ENCODE measurements around the gene NUP210L. TPM values are rescaled to one million over a fixed set of nuclear protein-coding genes. Genes with fewer than 3 reads are reported as not detected.
A peak's percentile ranks its signal among the peaks of the same experiment; 100 is the strongest.

NUP210L gene
- total RNA-seq, 2 experiments from 2014 or later: 0.02 to 0.05 TPM

DNA sequence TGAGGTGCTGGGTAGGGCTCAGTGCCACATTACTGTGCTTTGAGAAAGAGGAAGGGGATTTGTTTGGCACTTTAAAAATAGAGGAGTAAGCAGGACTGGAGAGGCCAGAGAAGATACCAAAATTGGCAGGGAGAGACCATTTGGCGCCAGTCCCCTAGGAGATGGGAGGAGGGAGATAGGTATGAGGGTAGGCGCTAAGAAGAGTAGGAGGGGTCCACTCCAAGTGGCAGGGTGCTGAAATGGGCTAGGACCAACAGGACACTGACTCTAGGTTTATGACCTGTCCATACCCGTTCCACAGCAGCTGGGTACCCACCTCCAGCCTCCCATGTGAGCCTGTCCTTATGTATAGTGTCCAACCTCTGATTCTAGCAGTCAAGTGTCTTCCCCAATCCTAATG is 195.4 kb downstream of the NUP210L start:
- Mint-ChIP-seq H3K36me3 (ENCODE audit: low read depth) (peaks cover 7% of the 10 kb centered on the region), H3K4me1 (ENCODE audit: low read depth) (peaks cover 50% of the 10 kb centered on the region), H3K9me3 (no peaks in the 10 kb centered on the region), H3K4me3 (no peak overlapping the region), H3K27me3 (ENCODE audit: low read depth) (no peaks in the 10 kb centered on the region), H3K27ac (peak overlapping the region; percentile 34)
- CTCF ChIA-PET: interaction anchor here (0.6 to 1.3 kb wide), 3 partner anchors 13 to 33 kb away, joined by 3 to 7 read pairs (median 4); partner anchors contain the start of gene DENND4B
- no peak for DNase-seq
- intact Hi-C loops (cut with micrococcal nuclease): loop anchor here (5.0 kb wide), 2 partner anchors 232 to 313 kb away; partner anchors contain the start of genes HAX1 and INTS3

DNA sequence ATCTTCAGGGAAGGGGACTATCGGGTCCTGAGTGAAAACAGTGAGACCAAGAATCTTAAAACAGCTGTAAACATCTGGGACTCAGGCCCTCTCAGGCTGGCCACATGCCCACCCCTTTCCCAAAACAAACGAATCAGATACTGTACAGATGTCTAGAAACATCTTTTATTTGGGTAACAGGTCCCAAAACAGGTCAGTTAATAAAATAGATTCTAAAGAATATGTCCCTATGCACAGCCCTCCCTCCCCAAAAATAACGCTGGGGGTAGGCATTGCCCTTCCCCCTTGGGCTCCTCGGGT is 196.0 kb downstream of the NUP210L start:
- CTCF ChIA-PET: interaction anchor here (1.3 kb wide), 2 partner anchors 12 to 30 kb away, joined by 4 to 7 read pairs; partner anchors contain the start of gene DENND4B
- Mint-ChIP-seq H3K4me1 (ENCODE audit: low read depth) (peaks cover 52% of the 10 kb centered on the region), H3K4me3 (peak overlapping the region; percentile 86), H3K9me3 (no peaks in the 10 kb centered on the region), H3K36me3 (ENCODE audit: low read depth) (peaks cover 11% of the 10 kb centered on the region), H3K27ac (peak overlapping the region; percentile 92), H3K27me3 (ENCODE audit: low read depth) (no peaks in the 10 kb centered on the region)
- intact Hi-C loops (cut with micrococcal nuclease): loop anchor here (1.0 to 5.0 kb wide), 9 partner anchors 8 to 313 kb away; partner anchors contain the start of genes CREB3L4, HAX1, INTS3 and JTB
- DNase-seq: no peak

DNA sequence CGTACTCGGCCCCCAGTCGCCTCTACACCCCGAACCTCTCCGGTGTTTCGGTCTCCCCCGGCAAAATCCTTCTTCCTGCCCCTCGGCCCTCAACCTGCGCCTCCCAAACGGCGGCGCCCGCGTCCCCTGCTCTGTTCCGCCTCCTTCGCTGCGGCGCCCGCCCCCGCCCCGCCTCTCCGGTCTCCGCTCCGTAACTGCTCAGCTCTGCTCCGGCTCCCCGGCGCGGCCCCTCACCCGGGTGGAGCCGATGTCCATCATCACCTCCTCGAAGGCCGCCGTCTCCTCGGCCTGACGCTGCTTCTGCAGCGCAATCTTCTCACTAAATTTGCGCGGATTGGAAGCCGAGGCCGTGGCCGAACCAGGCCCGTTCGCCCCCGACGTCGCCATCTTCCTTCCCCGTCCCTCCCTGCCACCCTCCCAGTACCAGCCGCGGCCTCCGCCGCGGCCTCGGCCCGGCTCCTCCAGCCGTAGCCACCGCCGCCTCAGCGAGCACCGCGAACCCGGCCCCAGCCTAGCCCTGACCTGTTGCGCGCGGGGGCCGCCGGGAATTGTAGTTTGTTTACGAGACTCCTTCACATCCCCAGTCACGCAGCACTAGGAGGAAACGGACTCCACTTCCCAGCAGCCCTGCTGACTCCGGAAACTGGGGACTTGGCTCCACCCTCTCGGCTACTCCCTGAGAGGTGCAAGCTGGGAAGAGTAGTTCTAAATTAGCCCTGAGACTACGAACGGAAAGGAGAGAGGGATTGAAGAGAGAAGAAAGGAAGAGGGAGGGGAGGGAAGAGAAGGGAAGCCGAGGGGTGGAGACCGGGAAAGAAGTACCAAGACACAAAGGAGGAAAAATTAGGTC is 196.5 kb downstream of the NUP210L start, which contains the start of gene CRTC2:
Gene CRTC2 (minus strand): TSS at position 502 of the 850 bp plus-strand sequence. CDS start 115 bp downstream, at position 387.
- Mint-ChIP-seq H3K4me1 (ENCODE audit: low read depth) (peaks cover 53% of the 10 kb centered on the region), H3K4me3 (peak within 1 kb of the TSS; percentile 86), H3K27ac (peak within 1 kb of the TSS; percentile 92), H3K36me3 (ENCODE audit: low read depth) (peaks cover 13% of the 10 kb centered on the region), H3K27me3 (ENCODE audit: low read depth) (no peaks in the 10 kb centered on the region), H3K9me3 (no peaks in the 10 kb centered on the region)
- CTCF ChIA-PET: interaction anchor here (1.3 kb wide), 3 partner anchors 12 to 31 kb away, joined by 4 to 7 read pairs (median 5); partner anchors contain the start of genes DENND4B and RAB13
- intact Hi-C loops (cut with micrococcal nuclease): loop anchor here (1.0 to 5.0 kb wide), 9 partner anchors 9 to 314 kb away; partner anchors contain the start of genes CREB3L4, HAX1, INTS3 and JTB
- DNase-seq: peak; percentile 99

- CTCF ChIA-PET: interaction anchor here (0.6 to 2.0 kb wide), 3 partner anchors 13 to 307 kb away, joined by 4 to 7 read pairs (median 5); partner anchors contain the start of gene RAB13
- DNase-seq: peak; percentile 64
- intact Hi-C loops (cut with micrococcal nuclease): loop anchor here (1.0 to 5.0 kb wide), 10 partner anchors 10 to 315 kb away; partner anchors contain the start of genes CREB3L4, HAX1, INTS3 and JTB
- Mint-ChIP-seq H3K9me3 (no peaks in the 10 kb centered on the region), H3K27me3 (ENCODE audit: low read depth) (no peaks in the 10 kb centered on the region), H3K27ac (peak overlapping the region; percentile 92), H3K4me3 (peak overlapping the region; percentile 86), H3K4me1 (ENCODE audit: low read depth) (peaks cover 52% of the 10 kb centered on the region), H3K36me3 (ENCODE audit: low read depth) (peaks cover 16% of the 10 kb centered on the region)
These were observed 197.1 kb downstream of the NUP210L start for GRCh38 chr1:153957744-153958110.

DNA sequence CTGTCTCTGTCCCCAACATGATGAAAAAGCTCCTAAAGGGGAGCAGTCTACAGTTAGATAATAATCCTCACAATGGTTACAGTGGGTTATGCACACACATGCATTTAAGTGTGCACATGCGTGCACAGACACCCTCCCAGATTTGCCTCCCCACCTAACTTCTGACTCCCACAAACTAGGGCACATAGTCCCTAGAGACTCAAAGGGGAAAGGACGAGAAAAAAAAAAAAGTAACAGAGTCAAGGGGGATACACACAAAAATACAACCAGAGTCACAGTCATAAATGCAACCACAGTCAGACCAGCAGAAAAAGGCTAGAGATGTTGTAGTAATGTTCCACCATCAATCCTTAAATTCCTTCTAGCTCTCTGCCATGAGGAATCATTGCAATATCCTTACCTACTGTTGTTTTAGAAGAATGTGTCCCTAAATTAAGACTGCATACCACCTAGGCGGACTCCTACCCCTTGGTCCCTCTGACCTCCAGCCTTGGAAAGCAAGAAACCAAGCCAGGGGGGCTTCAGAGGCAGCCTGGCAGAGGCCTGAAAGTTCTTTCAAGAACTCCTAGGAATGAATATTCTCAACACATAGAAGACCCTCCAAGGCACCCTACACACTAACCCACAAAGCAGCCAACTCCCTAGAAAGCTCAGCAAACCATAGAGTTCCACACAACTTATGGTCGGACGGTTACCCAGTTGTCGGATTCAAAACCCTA is 197.7 kb downstream of the NUP210L start:
- intact Hi-C loops (cut with micrococcal nuclease): loop anchor here (1.0 to 5.0 kb wide), 3 partner anchors 230 to 315 kb away; partner anchors contain the start of genes HAX1, INTS3 and UBAP2L
- Mint-ChIP-seq H3K4me3 (peak overlapping the region; percentile 86), H3K36me3 (ENCODE audit: low read depth) (peaks cover 12% of the 10 kb centered on the region), H3K27ac (peak overlapping the region; percentile 92), H3K27me3 (ENCODE audit: low read depth) (no peaks in the 10 kb centered on the region), H3K9me3 (no peaks in the 10 kb centered on the region), H3K4me1 (ENCODE audit: low read depth) (peaks cover 48% of the 10 kb centered on the region)
- no peak for DNase-seq
- CTCF ChIA-PET: interaction anchor here (0.6 to 2.0 kb wide), 6 partner anchors 10 to 307 kb away, joined by 4 to 10 read pairs (median 6); partner anchors contain the start of genes CREB3L4, DENND4B, JTB and RAB13

DNA sequence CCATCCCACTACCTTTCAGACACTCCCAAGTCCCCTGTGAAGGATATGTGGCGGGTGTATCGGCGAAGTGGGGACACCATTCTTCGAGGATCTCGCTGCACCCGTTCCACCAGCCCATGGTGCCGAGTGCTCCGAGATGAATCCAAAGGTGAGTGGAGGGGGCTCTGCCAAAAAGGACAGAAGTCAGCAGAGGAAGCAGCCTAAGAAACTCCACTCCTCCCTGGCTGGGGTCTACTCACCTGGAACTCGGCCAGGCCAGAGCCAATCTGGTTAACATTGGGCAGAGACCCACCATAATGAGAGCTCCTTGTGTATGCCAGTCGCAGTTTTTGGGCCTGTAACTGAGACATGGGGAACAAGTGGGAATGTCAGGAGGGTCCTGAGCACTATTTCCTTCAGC is 200.0 kb downstream of the NUP210L start:
- Mint-ChIP-seq H3K4me3 (no peak overlapping the region), H3K27ac (peak overlapping the region; percentile 27), H3K9me3 (no peaks in the 10 kb centered on the region), H3K27me3 (ENCODE audit: low read depth) (no peaks in the 10 kb centered on the region), H3K36me3 (ENCODE audit: low read depth) (peaks cover 26% of the 10 kb centered on the region), H3K4me1 (ENCODE audit: low read depth) (peaks cover 37% of the 10 kb centered on the region)
- no peak for DNase-seq
- intact Hi-C loops (cut with micrococcal nuclease): loop anchor here (5.0 kb wide), 2 partner anchors 228 to 317 kb away; partner anchors contain the start of genes HAX1 and INTS3
- CTCF ChIA-PET: interaction anchor here (0.7 to 1.1 kb wide), 2 partner anchors 23 to 30 kb away, joined by 3 to 4 read pairs; partner anchors contain the start of gene JTB

- H3K27me3 Mint-ChIP-seq (ENCODE audit: low read depth): no peaks in the 10 kb centered on the region
- no peak for DNase-seq
- no peaks in the 10 kb centered on the region for H3K9me3 Mint-ChIP-seq
- intact Hi-C loops (cut with micrococcal nuclease): no loop called here
- peaks cover 28% of the 10 kb centered on the region for H3K36me3 Mint-ChIP-seq (ENCODE audit: low read depth)
- H3K4me3 Mint-ChIP-seq: no peak overlapping the region
- peaks cover 36% of the 10 kb centered on the region for H3K4me1 Mint-ChIP-seq (ENCODE audit: low read depth)
- CTCF ChIA-PET: no interaction called here
- peak overlapping the region; percentile 27 for H3K27ac Mint-ChIP-seq
These were observed 201.0 kb downstream of the NUP210L start for GRCh38 chr1:153953859-153954365.

- Mint-ChIP-seq H3K36me3 (ENCODE audit: low read depth) (peaks cover 31% of the 10 kb centered on the region), H3K4me1 (ENCODE audit: low read depth) (peaks cover 30% of the 10 kb centered on the region), H3K27me3 (ENCODE audit: low read depth) (no peaks in the 10 kb centered on the region), H3K4me3 (no peak overlapping the region), H3K27ac (no peak overlapping the region), H3K9me3 (no peaks in the 10 kb centered on the region)
- intact Hi-C loops (cut with micrococcal nuclease): no loop called here
- CTCF ChIA-PET: no interaction called here
- DNase-seq: no peak
These were observed 203.1 kb downstream of the NUP210L start for GRCh38 chr1:153951801-153952200.

DNA sequence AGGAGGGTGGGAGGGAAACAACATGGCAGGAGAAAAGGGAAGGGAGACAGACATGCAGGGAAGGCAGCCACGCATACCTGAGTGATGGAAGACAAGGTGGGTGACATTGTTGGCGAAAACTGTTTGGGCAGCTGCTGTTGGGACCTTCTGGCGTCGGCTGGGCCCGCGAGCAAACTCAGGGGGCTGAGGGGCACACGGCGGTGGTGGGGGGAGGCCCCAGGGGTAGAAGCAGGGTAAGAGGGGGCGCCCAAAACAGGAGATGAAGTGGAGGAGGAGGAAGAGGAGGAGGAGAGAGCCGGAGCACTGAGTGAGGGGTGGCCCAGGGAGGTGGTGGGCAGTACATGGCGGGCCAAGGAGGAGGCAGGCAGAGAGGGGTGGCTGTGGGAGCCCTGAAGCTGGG is 203.7 kb downstream of the NUP210L start:
- no peaks in the 10 kb centered on the region for H3K27me3 Mint-ChIP-seq (ENCODE audit: low read depth)
- intact Hi-C loops (cut with micrococcal nuclease): no loop called here
- no peak overlapping the region for H3K4me3 Mint-ChIP-seq
- H3K36me3 Mint-ChIP-seq (ENCODE audit: low read depth): peaks cover 31% of the 10 kb centered on the region
- CTCF ChIA-PET: no interaction called here
- DNase-seq: no peak
- no peaks in the 10 kb centered on the region for H3K9me3 Mint-ChIP-seq
- H3K27ac Mint-ChIP-seq: peak overlapping the region; percentile 56
- H3K4me1 Mint-ChIP-seq (ENCODE audit: low read depth): peaks cover 25% of the 10 kb centered on the region

DNA sequence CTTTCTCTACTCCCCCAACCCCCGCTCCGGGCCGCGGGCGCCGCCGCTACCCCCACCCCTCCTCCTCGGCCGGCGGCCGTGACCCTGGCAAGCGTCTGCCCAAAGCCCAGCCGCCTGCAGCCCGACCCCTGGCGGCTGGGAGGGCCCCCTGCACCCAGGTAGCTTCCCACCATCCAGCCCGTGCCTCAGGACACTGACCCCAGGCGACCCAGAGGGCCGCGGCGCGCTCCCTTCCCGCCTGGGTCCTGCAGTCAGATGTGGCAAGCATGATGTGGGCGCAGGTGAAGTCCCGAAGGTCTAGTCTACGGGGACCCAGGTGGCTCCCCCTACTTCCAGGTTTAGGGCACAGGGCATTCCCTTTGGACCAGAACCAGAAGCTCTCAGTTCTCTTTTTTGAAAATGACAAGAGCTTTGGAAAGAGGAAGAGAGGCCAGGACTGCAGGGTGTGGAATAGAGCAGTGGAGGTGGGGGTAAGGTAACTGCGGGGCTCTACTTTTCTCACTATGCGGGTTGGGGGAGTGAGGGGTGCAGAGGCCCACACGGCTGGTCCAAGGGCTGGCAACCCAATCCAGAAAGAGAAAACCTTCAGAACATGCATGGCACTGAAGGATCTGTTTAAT is 208.1 kb downstream of the NUP210L start, which contains the start of gene DENND4B:
Gene DENND4B (minus strand): TSS at position 97 of the 620 bp plus-strand sequence. CDS start 2,344 bp downstream, outside the sequence.
- Mint-ChIP-seq H3K9me3 (no peaks in the 10 kb centered on the region), H3K27me3 (ENCODE audit: low read depth) (no peaks in the 10 kb centered on the region), H3K4me3 (peak within 1 kb of the TSS; percentile 92), H3K36me3 (ENCODE audit: low read depth) (peaks cover 32% of the 10 kb centered on the region), H3K4me1 (ENCODE audit: low read depth) (peaks cover 21% of the 10 kb centered on the region), H3K27ac (peak within 1 kb of the TSS; percentile 95)
- intact Hi-C loops (cut with micrococcal nuclease): loop anchor here (1.0 to 2.0 kb wide), 3 partner anchors 125 to 435 kb away; no protein-coding TSS in a partner anchor
- CTCF ChIA-PET: interaction anchor here (0.6 to 3.4 kb wide), 15 partner anchors 10 to 150 kb away, joined by 3 to 19 read pairs (median 5); partner anchors contain the start of genes CRTC2, GATAD2B, RAB13 and SLC39A1
- DNase-seq: peak; percentile 71
